ENCODE results near the gene CSRP1.

CSRP1 gene

DNA sequence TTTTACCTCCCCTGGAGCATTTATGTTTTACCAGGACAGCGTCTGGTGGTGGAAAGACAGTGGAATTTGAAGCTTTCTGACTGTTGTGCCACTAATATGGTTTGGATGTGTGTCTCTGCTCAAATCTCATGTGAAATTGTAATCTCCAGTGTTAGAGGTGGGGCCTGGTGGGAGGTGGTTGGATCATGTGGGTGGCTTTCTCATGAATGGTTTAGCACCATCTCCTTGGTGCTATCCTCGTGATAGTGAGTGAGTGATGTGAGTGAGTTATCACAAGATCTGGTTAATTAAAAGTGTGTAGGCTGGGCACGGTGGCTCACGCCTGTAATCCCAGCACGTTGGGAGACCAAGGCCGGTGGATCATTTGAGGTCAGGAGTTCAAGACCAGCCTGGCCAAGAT is 61.6 kb downstream of the CSRP1 start:
- TF ChIP-seq, protein P1, sequence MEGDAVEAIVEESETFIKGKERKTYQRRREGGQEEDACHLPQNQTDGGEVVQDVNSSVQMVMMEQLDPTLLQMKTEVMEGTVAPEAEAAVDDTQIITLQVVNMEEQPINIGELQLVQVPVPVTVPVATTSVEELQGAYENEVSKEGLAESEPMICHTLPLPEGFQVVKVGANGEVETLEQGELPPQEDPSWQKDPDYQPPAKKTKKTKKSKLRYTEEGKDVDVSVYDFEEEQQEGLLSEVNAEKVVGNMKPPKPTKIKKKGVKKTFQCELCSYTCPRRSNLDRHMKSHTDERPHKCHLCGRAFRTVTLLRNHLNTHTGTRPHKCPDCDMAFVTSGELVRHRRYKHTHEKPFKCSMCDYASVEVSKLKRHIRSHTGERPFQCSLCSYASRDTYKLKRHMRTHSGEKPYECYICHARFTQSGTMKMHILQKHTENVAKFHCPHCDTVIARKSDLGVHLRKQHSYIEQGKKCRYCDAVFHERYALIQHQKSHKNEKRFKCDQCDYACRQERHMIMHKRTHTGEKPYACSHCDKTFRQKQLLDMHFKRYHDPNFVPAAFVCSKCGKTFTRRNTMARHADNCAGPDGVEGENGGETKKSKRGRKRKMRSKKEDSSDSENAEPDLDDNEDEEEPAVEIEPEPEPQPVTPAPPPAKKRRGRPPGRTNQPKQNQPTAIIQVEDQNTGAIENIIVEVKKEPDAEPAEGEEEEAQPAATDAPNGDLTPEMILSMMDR (conservative IDR thresholded peaks at IDR 0.05; ENCODE audit: low read depth, low read length): no peak
- DNase-seq (ENCODE audit: low read depth): no peak
- no peak overlapping the region for H3K4me3 ChIP-seq (ENCODE audit: low read depth, low read length)

DNA sequence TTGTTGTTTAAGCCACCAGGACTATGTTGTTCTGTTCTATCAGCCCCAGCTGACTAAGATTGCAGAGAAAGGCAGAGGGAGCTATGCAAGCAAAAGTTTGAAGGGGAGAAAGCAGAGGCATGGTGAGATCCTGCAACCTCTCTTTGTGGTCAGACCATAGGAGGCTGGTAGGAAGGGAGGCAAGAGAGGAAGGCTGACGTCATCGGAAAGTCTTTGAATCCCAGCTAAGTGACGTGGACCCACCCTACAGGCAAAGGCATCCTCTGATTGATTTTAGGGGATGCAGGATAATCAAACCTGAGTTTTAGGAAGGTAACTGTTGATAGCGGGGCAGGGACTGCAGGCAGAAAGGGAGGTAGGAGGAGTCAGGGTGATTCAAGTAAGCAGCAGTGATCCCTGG is 62.1 kb downstream of the CSRP1 start:
- H3K4me3 ChIP-seq (ENCODE audit: low read depth, low read length): no peak overlapping the region
- DNase-seq (ENCODE audit: low read depth): peak; percentile 56
- TF ChIP-seq, protein P1 (conservative IDR thresholded peaks at IDR 0.05; ENCODE audit: low read depth, low read length): peak; percentile 12

DNA sequence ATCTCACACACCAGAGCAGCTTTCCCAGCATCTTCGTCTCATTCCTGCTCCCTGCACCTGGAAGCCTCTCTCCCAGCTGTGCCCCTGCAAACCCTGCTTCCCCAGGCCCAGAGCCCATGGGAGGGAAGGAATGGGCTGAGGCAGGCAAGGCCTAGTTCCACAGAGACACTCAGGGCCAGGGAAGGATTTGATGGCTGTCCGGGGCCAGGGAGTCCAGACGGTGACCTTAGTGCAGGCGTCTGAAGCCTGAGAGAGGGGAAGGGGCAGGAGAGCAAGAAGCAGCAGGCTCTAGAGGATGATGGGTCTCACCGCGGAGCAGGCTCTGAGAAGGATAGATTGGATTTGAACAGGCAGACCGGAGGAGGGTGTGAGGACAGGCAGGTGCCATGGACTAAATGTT is 63.2 kb downstream of the CSRP1 start:
- TF ChIP-seq, protein P1 (conservative IDR thresholded peaks at IDR 0.05; ENCODE audit: low read depth, low read length): no peak
- no peak overlapping the region for H3K4me3 ChIP-seq (ENCODE audit: low read depth, low read length)
- DNase-seq (ENCODE audit: low read depth): no peak

DNA sequence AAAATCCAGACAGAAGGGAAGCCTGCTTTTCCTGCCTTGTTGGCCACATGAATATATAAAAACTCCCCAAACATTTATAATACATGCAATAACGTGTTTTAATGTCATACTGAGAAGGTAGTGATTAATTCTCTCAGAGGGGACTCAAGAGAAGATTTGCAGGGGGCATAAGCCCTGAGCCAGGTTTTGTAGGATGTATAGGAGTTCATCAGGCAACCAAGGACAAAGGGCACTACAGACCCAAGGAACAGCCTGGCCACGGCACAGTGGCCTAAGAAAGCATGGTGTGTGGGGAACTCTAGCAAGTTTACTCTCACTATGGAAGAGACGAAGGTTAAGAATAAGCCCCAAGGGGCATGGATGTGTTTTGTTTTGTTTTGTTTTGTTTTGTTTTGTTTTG is 70.0 kb downstream of the CSRP1 start:
- no peak for DNase-seq (ENCODE audit: low read depth)

DNA sequence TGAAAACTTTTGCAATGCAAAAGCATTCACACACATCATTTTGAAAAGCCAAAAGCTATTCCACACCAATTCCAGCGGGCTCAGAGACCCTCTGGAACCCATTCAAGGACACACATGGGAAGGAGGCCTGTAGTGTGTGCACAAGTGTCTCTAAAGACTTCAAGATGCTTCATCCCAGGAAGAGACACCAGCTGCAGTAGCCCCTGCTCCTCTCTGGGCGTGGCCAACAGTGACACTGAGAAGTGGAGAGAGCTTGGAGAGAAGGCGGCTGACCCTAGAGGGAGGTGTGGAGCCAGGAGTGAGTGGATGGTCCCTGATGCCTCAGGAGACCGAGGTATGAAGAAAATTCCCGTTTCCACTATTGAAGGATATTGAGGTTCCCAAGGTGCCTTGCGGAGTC is 70.5 kb downstream of the CSRP1 start:
- TF ChIP-seq, protein P1 (conservative IDR thresholded peaks at IDR 0.05; ENCODE audit: low read depth, low read length): peak; percentile 49
- peak; percentile 40 for DNase-seq (ENCODE audit: low read depth)
- no peak overlapping the region for H3K4me3 ChIP-seq (ENCODE audit: low read depth, low read length)

More for the DNA sequence above, 70.0 kb downstream of the CSRP1 start:
- TF ChIP-seq, protein P1 (conservative IDR thresholded peaks at IDR 0.05; ENCODE audit: low read depth, low read length): no peak
- H3K4me3 ChIP-seq (ENCODE audit: low read depth, low read length): no peak overlapping the region

DNA sequence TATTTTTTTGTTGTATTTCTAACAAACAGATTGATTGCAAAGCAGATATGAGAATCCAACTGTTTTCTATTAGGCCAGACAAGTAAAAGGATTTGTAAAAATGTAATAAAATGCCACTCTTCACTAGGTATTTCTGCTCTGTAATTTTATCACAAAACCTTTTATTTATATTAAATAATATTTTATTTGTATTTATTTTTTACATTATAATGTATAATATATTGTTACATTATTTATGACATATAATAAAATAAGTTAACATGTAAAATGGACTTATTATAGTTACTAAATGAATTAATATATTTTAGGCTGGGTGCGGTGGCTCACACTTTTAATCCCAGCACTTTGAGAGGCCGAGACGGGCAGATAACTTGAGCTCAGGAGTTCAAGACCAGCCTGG is 72.7 kb downstream of the CSRP1 start:
- DNase-seq (ENCODE audit: low read depth): no peak
- TF ChIP-seq, protein P1 (conservative IDR thresholded peaks at IDR 0.05; ENCODE audit: low read depth, low read length): no peak
- H3K4me3 ChIP-seq (ENCODE audit: low read depth, low read length): no peak overlapping the region

DNA sequence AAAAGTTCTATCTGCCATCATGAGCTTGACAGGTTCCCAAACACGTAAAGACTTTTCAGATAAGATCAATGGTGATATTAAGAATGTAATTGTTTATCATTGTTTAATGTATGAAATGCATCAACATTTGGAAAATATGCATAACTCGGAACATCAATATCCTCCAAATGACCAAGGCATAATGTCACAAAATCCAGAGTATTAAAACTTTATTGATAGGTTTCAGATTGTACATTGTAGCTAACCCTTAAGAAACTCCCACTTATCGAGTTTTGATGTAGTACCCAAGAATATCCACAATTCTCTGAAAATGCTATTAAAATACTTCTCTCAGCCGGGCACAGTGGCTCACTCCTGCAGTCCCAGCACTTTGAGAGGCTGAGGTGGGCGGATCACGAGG is 73.3 kb downstream of the CSRP1 start:
- TF ChIP-seq, protein P1 (conservative IDR thresholded peaks at IDR 0.05; ENCODE audit: low read depth, low read length): no peak
- H3K4me3 ChIP-seq (ENCODE audit: low read depth, low read length): no peak overlapping the region
- DNase-seq (ENCODE audit: low read depth): no peak

Measured in choroid plexus epithelial cell (primary cell).